A673 (cell line): ENCODE measurements around the gene ARNT2. TPM values are rescaled to one million over a fixed set of nuclear protein-coding genes. Genes with fewer than 3 reads are reported as not detected.

Source experiments
- BruUV-seq: library from RNA; stranded (reverse); fragments of 400-500 nt; replicated peaks from 2 replicates; lab custom pipeline; 2021; lab: Mats Ljungman, UMichigan
- CTCF ChIA-PET: fragments of 300-600 bp; sonication (Branson Sonifier 250); formaldehyde crosslinking; loops from one replicate; lab custom pipeline; 2022; ENCODE audit warnings: antibody characterized with exemption; lab: Charles Lee
- POLR2A ChIA-PET: fragments of 300-600 bp; sonication (Branson Sonifier 250); formaldehyde crosslinking; loops from one replicate; lab custom pipeline; 2022; ENCODE audit warnings: antibody characterized with exemption; ENCODE audit not compliant: low non-redundant PET; lab: Charles Lee
- DNase-seq: peaks from one replicate; pipeline ENCODE4 v3.0.0-alpha.2; 2015; ENCODE audit warnings: low spot score
- H3K27ac ChIP-seq: fragments of 200-600 bp; sonication (generic); 2 replicates; pipeline ENCODE4 v1.5.1; 2016; ENCODE audit warnings: mixed run types, low read depth, mild to moderate bottlenecking, mixed read lengths, antibody characterized with exemption, low read length; ENCODE audit not compliant: poor library complexity, severe bottlenecking
- H3K27me3 ChIP-seq: fragments of 200-600 bp; sonication (generic); replicated peaks from 2 replicates; pipeline ENCODE4 v1.6.1; 2017; ENCODE audit warnings: mixed run types, low read depth, mild to moderate bottlenecking, mixed read lengths, antibody characterized with exemption, low read length; ENCODE audit not compliant: insufficient read depth, poor library complexity
- H3K36me3 ChIP-seq: fragments of 200-600 bp; sonication (generic); 2 replicates; pipeline ENCODE4 v1.6.1; 2016; ENCODE audit warnings: mixed run types, mild to moderate bottlenecking, mixed read lengths, antibody characterized with exemption, low read length; ENCODE audit not compliant: insufficient read depth, poor library complexity, severe bottlenecking
- H3K4me1 ChIP-seq: fragments of 200-600 bp; sonication (generic); 2 replicates; pipeline ENCODE4 v1.6.1; 2017; ENCODE audit warnings: mixed run types, mild to moderate bottlenecking, mixed read lengths, antibody characterized with exemption, low read length; ENCODE audit not compliant: insufficient read depth, poor library complexity, severe bottlenecking
- H3K4me3 ChIP-seq: fragments of 200-600 bp; sonication (generic); 2 replicates; pipeline ENCODE4 v1.5.1; 2016; ENCODE audit warnings: low read depth, mixed run types, mild to moderate bottlenecking, mixed read lengths, low read length; ENCODE audit not compliant: poor library complexity, severe bottlenecking
- H3K9me3 ChIP-seq: fragments of 200-600 bp; sonication (generic); 2 replicates; pipeline ENCODE4 v1.6.1; 2016; ENCODE audit warnings: mixed run types, low read depth, mild to moderate bottlenecking, mixed read lengths, antibody characterized with exemption, low read length; ENCODE audit not compliant: poor library complexity, severe bottlenecking
- EZH2 ChIP-seq: fragments of 200-600 bp; sonication (generic); IDR thresholded peaks from 2 replicates; pipeline ENCODE4 v1.6.1; 2017; ENCODE audit warnings: borderline replicate concordance, low read depth, mild to moderate bottlenecking, mixed read lengths, antibody characterized with exemption, low read length; ENCODE audit not compliant: poor library complexity, severe bottlenecking
- intact Hi-C: fragments of 100-400 bp; cut with micrococcal nuclease; formaldehyde crosslinking; loops from one replicate; pipeline ENCODE4 v1.10.0; 2022; ENCODE audit not compliant: unreplicated experiment
- total RNA-seq: library from RNA; stranded (reverse); gene quantifications from 2 replicates; pipeline ENCODE4 v1.2.3, GENCODE V29; 2021
- TF ChIP-seq, protein P1 (sequence below): fragments of 300-800, 200-600 bp; sonication (generic); conservative IDR thresholded peaks from 2 replicates; pipeline ENCODE4 v1.5.1; 2017; ENCODE audit warnings: low read depth, mild to moderate bottlenecking, antibody characterized with exemption, low read length, moderate library complexity, mixed read lengths

Gene ARNT2
- total RNA-seq, 1 experiment from 2014 or later = 2.1 TPM

DNA sequence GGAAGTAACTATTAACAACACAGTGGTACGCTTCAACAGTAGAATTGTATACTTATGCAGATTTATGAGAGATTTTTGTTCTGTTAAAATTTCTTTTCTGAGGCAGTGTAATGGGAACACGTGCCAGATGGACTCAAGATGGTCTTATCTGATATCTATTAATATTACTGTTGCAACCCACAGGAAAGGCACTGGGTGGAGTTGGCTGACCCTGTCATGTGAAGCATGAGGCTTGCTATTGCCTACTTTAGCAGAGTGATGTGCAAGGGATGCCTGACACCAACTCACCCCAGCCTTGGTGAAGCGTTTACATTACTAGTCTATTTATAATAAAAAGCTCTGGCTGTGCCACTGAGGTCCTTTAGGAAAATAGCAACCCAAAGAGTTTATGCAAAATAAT lies 19.8 kb upstream of the ARNT2 start:
- no peak for DNase-seq
- Histone ChIP-seq H3K36me3 (no peaks in the 10 kb centered on the region), H3K27ac (no peak overlapping the region), H3K27me3 (peaks cover 16% of the 10 kb centered on the region), H3K9me3 (no peaks in the 10 kb centered on the region), H3K4me3 (no peak overlapping the region), H3K4me1 (no peaks in the 10 kb centered on the region)
- intact Hi-C loops = no loop called here
- ChIA-PET CTCF (no interaction called here), POLR2A (no interaction called here)
- BruUV-seq = no TSS peak
- TF ChIP-seq EZH2 = no peak
- TF ChIP-seq, protein P1, sequence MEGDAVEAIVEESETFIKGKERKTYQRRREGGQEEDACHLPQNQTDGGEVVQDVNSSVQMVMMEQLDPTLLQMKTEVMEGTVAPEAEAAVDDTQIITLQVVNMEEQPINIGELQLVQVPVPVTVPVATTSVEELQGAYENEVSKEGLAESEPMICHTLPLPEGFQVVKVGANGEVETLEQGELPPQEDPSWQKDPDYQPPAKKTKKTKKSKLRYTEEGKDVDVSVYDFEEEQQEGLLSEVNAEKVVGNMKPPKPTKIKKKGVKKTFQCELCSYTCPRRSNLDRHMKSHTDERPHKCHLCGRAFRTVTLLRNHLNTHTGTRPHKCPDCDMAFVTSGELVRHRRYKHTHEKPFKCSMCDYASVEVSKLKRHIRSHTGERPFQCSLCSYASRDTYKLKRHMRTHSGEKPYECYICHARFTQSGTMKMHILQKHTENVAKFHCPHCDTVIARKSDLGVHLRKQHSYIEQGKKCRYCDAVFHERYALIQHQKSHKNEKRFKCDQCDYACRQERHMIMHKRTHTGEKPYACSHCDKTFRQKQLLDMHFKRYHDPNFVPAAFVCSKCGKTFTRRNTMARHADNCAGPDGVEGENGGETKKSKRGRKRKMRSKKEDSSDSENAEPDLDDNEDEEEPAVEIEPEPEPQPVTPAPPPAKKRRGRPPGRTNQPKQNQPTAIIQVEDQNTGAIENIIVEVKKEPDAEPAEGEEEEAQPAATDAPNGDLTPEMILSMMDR = no peak

DNA sequence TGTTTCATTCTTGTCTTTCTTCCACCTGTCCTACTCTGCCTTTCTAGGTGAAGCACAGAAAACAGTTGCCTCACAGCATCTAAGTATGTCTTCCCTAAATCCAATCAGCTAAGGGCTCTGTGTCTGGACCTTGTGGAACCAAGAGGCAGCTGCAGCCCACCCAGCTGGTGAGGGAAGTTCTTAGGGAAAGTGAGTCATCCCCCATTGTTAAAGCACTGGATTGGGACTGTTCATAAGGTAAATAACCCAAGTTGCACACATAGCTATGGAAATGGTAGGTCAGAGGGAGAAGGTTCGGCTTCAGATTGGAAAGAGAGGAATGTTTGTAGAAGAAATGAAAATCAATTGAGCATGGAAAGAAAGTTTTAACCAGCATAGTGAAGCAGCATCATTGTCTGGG lies 18.0 kb upstream of the ARNT2 start:
- H3K9me3 ChIP-seq = no peaks in the 10 kb centered on the region
- TF ChIP-seq EZH2 = no peak
- TF ChIP-seq, protein P1 = no peak
- no peaks in the 10 kb centered on the region for H3K4me1 ChIP-seq
- H3K36me3 ChIP-seq = no peaks in the 10 kb centered on the region
- no TSS peak for BruUV-seq
- POLR2A ChIA-PET = interaction anchor here (0.7 kb wide), 1 partner anchor 35 kb away, joined by 6 read pairs; no protein-coding TSS in a partner anchor
- no peak for DNase-seq
- H3K27ac ChIP-seq = no peak overlapping the region
- CTCF ChIA-PET = interaction anchor here (0.6 kb wide), 1 partner anchor 16 kb away, joined by 8 read pairs; no protein-coding TSS in a partner anchor
- intact Hi-C loops = no loop called here
- no peak overlapping the region for H3K4me3 ChIP-seq
- peaks cover 16% of the 10 kb centered on the region for H3K27me3 ChIP-seq

DNA sequence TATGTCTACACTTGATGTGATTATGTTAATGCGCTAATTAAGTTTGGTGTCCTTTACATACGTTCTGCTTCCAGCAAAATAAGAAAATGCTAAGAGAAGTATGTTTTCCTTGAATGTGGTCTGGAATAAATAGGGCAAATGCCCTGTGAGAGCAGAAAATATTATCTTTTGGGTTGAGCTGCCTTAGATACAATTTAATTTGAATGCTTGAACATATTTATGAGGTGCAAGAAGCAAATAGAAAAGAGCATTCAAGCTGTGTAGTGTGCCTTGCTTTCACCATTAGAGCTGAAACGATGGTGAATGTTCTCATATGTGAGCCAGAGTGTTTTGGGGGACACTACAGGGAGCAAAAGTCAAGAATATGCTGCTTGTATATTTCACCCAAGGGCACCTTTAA lies 15.9 kb upstream of the ARNT2 start:
- Histone ChIP-seq H3K9me3 (no peaks in the 10 kb centered on the region), H3K27me3 (peaks cover 16% of the 10 kb centered on the region), H3K4me3 (no peak overlapping the region), H3K27ac (no peak overlapping the region), H3K4me1 (no peaks in the 10 kb centered on the region), H3K36me3 (no peaks in the 10 kb centered on the region)
- intact Hi-C loops = no loop called here
- TF ChIP-seq, protein P1 = no peak
- no peak for TF ChIP-seq EZH2
- no peak for DNase-seq
- POLR2A ChIA-PET = no interaction called here
- no TSS peak for BruUV-seq
- CTCF ChIA-PET = no interaction called here
